ENCODE measurements around the gene HS6ST1. TPM values are rescaled to one million over a fixed set of nuclear protein-coding genes. Genes with fewer than 3 reads are reported as not detected.

Gene HS6ST1
- total and polyA plus RNA-seq, 10 donors, result 7.2 to 99.5 (median 57.0) TPM

DNA sequence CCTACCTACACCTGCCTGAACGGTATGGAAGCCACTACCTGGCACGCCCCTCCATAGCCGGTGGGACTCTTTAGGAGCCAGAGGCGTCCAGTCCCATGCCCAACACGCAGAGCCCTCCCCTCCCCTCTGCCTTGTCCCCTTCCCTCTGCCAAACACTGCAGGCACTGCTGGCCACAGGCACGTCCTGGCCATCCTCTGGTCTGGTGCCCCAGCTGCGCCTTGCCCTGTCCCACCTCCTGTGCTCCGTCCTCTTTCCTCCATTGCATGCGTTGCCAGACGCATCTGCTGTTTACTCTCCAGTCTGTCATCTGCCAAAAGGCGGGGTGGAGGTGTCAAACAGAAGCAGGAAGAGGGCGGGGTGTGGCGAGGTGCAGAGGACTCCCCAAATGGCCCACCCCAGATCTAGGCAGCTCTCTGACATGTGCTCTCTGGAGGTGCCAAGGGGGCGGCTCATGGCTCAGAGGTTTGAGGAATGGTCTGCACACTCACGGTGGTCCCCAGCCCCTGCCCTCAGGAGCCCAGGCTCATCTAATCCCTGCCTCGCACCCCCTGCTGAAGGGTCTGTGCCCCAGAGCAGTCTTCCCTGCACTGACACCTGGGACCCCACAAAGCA lies 45.1 kb downstream of the HS6ST1 start:
- no peaks in the 10 kb centered on the region for H3K27me3 ChIP-seq (replicated peaks in 1 of 7)
- DNase-seq, result peak; percentile 75
- H3K36me3 ChIP-seq, result peaks cover 0 to 86% (median 16%) of the 10 kb centered on the region in 6 donors
- TF ChIP-seq POLR2AphosphoS5 (IDR thresholded peaks at IDR 0.05), result peak in 2 of 3 donors; percentile 12 to 45
- TF ChIP-seq CTCF (IDR thresholded peaks at IDR 0.05 in 8 of 11, conservative IDR thresholded peaks at IDR 0.05 in 3 of 11), result no peak
- peaks cover 0 to 48% (median 18%) of the 10 kb centered on the region in 6 donors for H3K4me1 ChIP-seq
- H3K27ac ChIP-seq, result peak overlapping the region in 1 of 8 donors; percentile 31
- intact Hi-C loops (cut with DNase I; ENCODE audit: low total_unique reads), result no loop called here
- peaks cover 0 to 22% (median 17%) of the 10 kb centered on the region in 8 donors for H3K9me3 ChIP-seq
- 83 to 94% (median 87%) methylated on average over 16 of the region's 16 CpGs for WGBS, 5 donors
- H3K4me3 ChIP-seq, result no peak overlapping the region

- H3K27me3 ChIP-seq (replicated peaks in 1 of 7), result no peaks in the 10 kb centered on the region
- no peak for TF ChIP-seq POLR2AphosphoS5 (IDR thresholded peaks at IDR 0.05)
- H3K4me1 ChIP-seq, result peaks cover 0 to 48% (median 18%) of the 10 kb centered on the region in 6 donors
- H3K36me3 ChIP-seq, result peaks cover 0 to 88% (median 17%) of the 10 kb centered on the region in 6 donors
- H3K27ac ChIP-seq, result peak overlapping the region in 1 of 8 donors; percentile 31
- DNase-seq, result peak; percentile 69
- WGBS, 5 donors, result 87 to 96% (median 90%) methylated on average over 10 to 18 of the region's 18 CpGs
- H3K9me3 ChIP-seq, result peaks cover 0 to 22% (median 17%) of the 10 kb centered on the region in 8 donors
- no peak overlapping the region for H3K4me3 ChIP-seq
- intact Hi-C loops (cut with DNase I; ENCODE audit: low total_unique reads), result no loop called here
These were observed 45.8 kb downstream of the HS6ST1 start for GRCh38 chr2:128272601-128273468.

- WGBS, 5 donors, result 85 to 95% (median 90%) methylated on average over 12 to 21 of the region's 21 CpGs
- intact Hi-C loops (cut with DNase I; ENCODE audit: low total_unique reads), result no loop called here
- Histone ChIP-seq H3K4me3 (no peak overlapping the region), H3K27ac (no peak overlapping the region), H3K4me1 (peaks cover 0 to 48% (median 18%) of the 10 kb centered on the region in 6 donors), H3K36me3 (peaks cover 0 to 88% (median 19%) of the 10 kb centered on the region in 6 donors), H3K27me3 (replicated peaks in 1 of 7) (no peaks in the 10 kb centered on the region), H3K9me3 (peaks cover 0 to 22% (median 17%) of the 10 kb centered on the region in 8 donors)
- peak in 1 of 3 donors; percentile 4 for TF ChIP-seq POLR2AphosphoS5 (IDR thresholded peaks at IDR 0.05)
- TF ChIP-seq POLR2A (IDR thresholded peaks at IDR 0.05), result no peak
- peak; percentile 74 for DNase-seq
These were observed 46.6 kb downstream of the HS6ST1 start for GRCh38 chr2:128271911-128272600.

- Histone ChIP-seq H3K4me3 (no peak overlapping the region), H3K36me3 (peaks cover 0 to 88% (median 19%) of the 10 kb centered on the region in 6 donors), H3K27me3 (replicated peaks in 1 of 7) (no peaks in the 10 kb centered on the region), H3K27ac (no peak overlapping the region), H3K4me1 (peaks cover 0 to 48% (median 18%) of the 10 kb centered on the region in 6 donors), H3K9me3 (peaks cover 0 to 22% (median 17%) of the 10 kb centered on the region in 8 donors)
- intact Hi-C loops (cut with DNase I; ENCODE audit: low total_unique reads), result no loop called here
- no peak for DNase-seq
- WGBS, 5 donors, result 80 to 92% (median 86%) methylated on average over 7 to 12 of the region's 12 CpGs
- TF ChIP-seq POLR2A (IDR thresholded peaks at IDR 0.05) (no peak), POLR2AphosphoS5 (IDR thresholded peaks at IDR 0.05) (peak in 1 of 3 donors; percentile 10), CTCF (IDR thresholded peaks at IDR 0.05 in 8 of 11, conservative IDR thresholded peaks at IDR 0.05 in 3 of 11) (no peak)
These were observed 47.1 kb downstream of the HS6ST1 start for GRCh38 chr2:128271597-128271910.

Measured in spleen (tissue), 11 donors.